GM19025 (cell line): ENCODE data around the gene ASCC3.

Source experiments
- ATAC-seq: cut with Tn5 transposase; IDR thresholded peaks from one replicate; pipeline ENCODE4 v1.9.1; 2021; ENCODE audit warnings: mild to moderate bottlenecking, low read depth, moderate library complexity; ENCODE audit not compliant: unreplicated experiment

ASCC3 gene

GRCh38 chr6:100469101-100469859 lies 411.8 kb downstream of the ASCC3 start:
- ATAC-seq: no peak

GRCh38 chr6:100468016-100468622 lies 413.0 kb downstream of the ASCC3 start:
- ATAC-seq: no peak

- ATAC-seq: no peak
Measured at GRCh38 chr6:100467129-100468015, 413.8 kb downstream of the ASCC3 start.

GRCh38 chr6:100466410-100467128 lies 414.6 kb downstream of the ASCC3 start:
- no peak for ATAC-seq

GRCh38 chr6:100465701-100466409 lies 415.3 kb downstream of the ASCC3 start:
- no peak for ATAC-seq

- ATAC-seq: no peak
Measured at GRCh38 chr6:100464903-100465700, 416.0 kb downstream of the ASCC3 start, which contains the start of gene SIM1. Gene SIM1 (minus strand): TSS chr6:100464921. CDS start chr6:100463468, 1,453 bp downstream.

GRCh38 chr6:100464162-100464851 lies 416.8 kb downstream of the ASCC3 start:
- ATAC-seq: no peak

GRCh38 chr6:100463630-100464161 lies 417.4 kb downstream of the ASCC3 start:
- no peak for ATAC-seq

- ATAC-seq: no peak
Measured at GRCh38 chr6:100462706-100463629, 418.2 kb downstream of the ASCC3 start.

- ATAC-seq: no peak
Measured at GRCh38 chr6:100461917-100462705, 419.0 kb downstream of the ASCC3 start.

GRCh38 chr6:100461278-100461916 lies 419.7 kb downstream of the ASCC3 start:
- no peak for ATAC-seq

- no peak for ATAC-seq
Measured at GRCh38 chr6:100460650-100461204, 420.4 kb downstream of the ASCC3 start.

GRCh38 chr6:100459592-100460184 lies 421.4 kb downstream of the ASCC3 start:
- no peak for ATAC-seq

- no peak for ATAC-seq
Measured at GRCh38 chr6:100458841-100459591, 422.1 kb downstream of the ASCC3 start.
